Activated CD4-positive, alpha-beta T cell treated with anti-CD3 and anti-CD28 coated beads for 36 hours (primary cell): ENCODE data around the gene TNKS2. TPM values are rescaled to one million over a fixed set of nuclear protein-coding genes. Genes with fewer than 3 reads are reported as not detected.
A peak's percentile ranks its signal among the peaks of the same experiment; 100 is the strongest.
"Not testable (repeated sequence)": the region's sequence is repeated elsewhere in the genome, so short reads cannot be mapped to it uniquely, and the experiment has no call there.

ENCODE experiments used
- ATAC-seq: fragments of 200-7000 bp; cut with Tn5 transposase; one replicate; pipeline ENCODE4 v1.10.0; 2021; ENCODE audit warnings: mild to moderate bottlenecking, moderate library complexity
- CTCF ChIA-PET: fragments of 350-600 bp; sonication (Branson Sonifier 250); formaldehyde crosslinking; loops from one replicate; lab custom pipeline; 2021; ENCODE audit warnings: antibody characterized with exemption; lab: Charles Lee
- POLR2A ChIA-PET: fragments of 350-600 bp; sonication (Branson Sonifier 250); formaldehyde crosslinking; loops from one replicate; lab custom pipeline; 2021; ENCODE audit warnings: antibody characterized with exemption, inconsistent platforms; lab: Charles Lee
- DNase-seq: peaks from one replicate; pipeline ENCODE4 v3.0.0-alpha.2; 2020
- H3K27ac Mint-ChIP-seq: one replicate; pipeline ENCODE4 v1.8.0; 2021; ENCODE audit warnings: mixed read lengths
- H3K27me3 Mint-ChIP-seq: one replicate; pipeline ENCODE4 v1.8.0; 2021; ENCODE audit warnings: mixed read lengths
- H3K36me3 Mint-ChIP-seq: one replicate; pipeline ENCODE4 v1.8.0; 2021; ENCODE audit warnings: low read depth, mixed read lengths
- H3K4me1 Mint-ChIP-seq: one replicate; pipeline ENCODE4 v1.8.0; 2021; ENCODE audit warnings: mixed read lengths
- H3K4me3 Mint-ChIP-seq: one replicate; pipeline ENCODE4 v1.8.0; 2021; ENCODE audit warnings: mild to moderate bottlenecking, moderate library complexity, mixed read lengths
- H3K9me3 Mint-ChIP-seq: one replicate; pipeline ENCODE4 v1.8.0; 2021; ENCODE audit warnings: low read depth, mixed read lengths
- intact Hi-C, 2 experiments: fragments of 100-400 bp; cut with DNase I in 1 of 2; cut with micrococcal nuclease in 1 of 2; formaldehyde crosslinking; loops; one replicate each; pipeline versions ENCODE4 v1.14.2 to v1.15.1; 2022 to 2024; cut with DNase I, micrococcal nuclease
- total RNA-seq, 2 experiments: library from RNA; stranded (reverse); gene quantifications; one replicate each; pipeline ENCODE4 v1.2.3, GENCODE V29; 2021

Gene TNKS2
- total RNA-seq, 2 experiments from 2014 or later = 32.0 to 35.7 TPM

DNA sequence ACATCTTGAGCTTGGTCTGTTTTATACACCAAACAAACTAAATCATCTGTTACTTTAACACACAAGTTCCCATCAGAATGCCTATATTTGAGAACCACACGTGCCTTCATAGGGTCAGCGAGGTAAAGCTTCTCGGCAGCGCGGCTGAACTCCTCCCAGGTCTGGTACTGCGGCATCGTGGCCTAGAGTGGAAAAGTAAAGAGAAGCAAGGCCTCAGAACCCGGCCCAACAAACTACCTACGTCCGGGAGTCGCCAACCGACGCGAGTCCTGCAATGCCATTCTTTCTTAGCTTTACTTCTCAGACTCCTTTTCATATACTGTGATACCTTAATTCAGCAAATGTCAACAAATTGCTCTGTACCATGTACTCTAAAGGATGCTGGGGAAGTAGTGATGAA is 9.0 kb downstream of the TNKS2 start:
- Mint-ChIP-seq H3K36me3 (peaks cover 49% of the 10 kb centered on the region), H3K4me1 (peaks cover 68% of the 10 kb centered on the region)
- CTCF ChIA-PET = interaction anchor here (0.6 kb wide), 2 partner anchors 26 to 95 kb away, joined by 3 read pairs; no protein-coding TSS in a partner anchor
- H3K4me3 Mint-ChIP-seq, POLR2A ChIA-PET, H3K27me3 Mint-ChIP-seq, H3K27ac Mint-ChIP-seq, DNase-seq, intact Hi-C loops, ATAC-seq, H3K9me3 Mint-ChIP-seq: not testable (repeated sequence)

DNA sequence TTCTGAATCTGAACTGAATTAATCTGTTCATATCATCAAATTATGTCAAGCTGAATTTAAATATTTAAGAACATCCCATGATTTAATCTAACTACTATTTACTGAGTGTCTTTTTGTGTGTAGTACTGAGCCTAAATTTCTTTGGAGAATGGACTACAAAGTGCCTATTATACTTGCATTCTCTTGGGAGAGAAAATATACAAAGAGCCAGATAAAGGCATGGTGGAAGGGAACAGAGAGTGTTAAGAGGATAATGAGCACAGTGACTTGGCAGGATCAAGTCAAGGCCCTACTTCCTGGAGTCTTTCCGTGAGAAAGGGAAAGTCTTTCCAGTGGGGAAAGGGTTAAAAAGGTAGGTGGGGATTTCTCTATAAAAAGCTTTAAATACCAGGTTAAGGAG is 15.0 kb downstream of the TNKS2 start:
- no peak overlapping the region for H3K4me3 Mint-ChIP-seq
- peaks cover 30% of the 10 kb centered on the region for H3K4me1 Mint-ChIP-seq
- ATAC-seq = no peak
- H3K36me3 Mint-ChIP-seq = peaks cover 41% of the 10 kb centered on the region
- ChIA-PET POLR2A (no interaction called here), CTCF (interaction anchor here (0.8 to 1.3 kb wide), 3 partner anchors 17 to 54 kb away, joined by 3 to 4 read pairs (median 4); no protein-coding TSS in a partner anchor)
- intact Hi-C loops = no loop called here
- no peaks in the 10 kb centered on the region for H3K9me3 Mint-ChIP-seq
- no peaks in the 10 kb centered on the region for H3K27me3 Mint-ChIP-seq
- peak overlapping the region; percentile 9 for H3K27ac Mint-ChIP-seq
- no peak for DNase-seq

DNA sequence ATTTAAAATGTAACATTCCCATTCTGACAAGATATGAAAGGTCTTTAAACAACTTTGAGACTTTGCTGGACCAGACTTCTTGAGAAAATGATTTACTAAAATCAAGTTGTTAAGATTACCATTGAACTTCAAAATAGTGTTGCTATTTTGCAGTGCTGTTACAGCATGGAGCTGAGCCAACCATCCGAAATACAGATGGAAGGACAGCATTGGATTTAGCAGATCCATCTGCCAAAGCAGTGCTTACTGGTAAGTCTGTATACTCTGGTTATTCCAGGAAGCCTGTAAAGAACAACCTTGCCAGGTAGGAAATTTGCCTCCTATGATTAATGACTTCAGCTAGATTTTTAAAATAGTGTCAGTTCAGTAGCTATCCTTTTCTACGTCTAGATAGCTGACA is 18.8 kb downstream of the TNKS2 start:
- H3K36me3 Mint-ChIP-seq = peaks cover 53% of the 10 kb centered on the region
- H3K4me1 Mint-ChIP-seq = peaks cover 19% of the 10 kb centered on the region
- H3K9me3 Mint-ChIP-seq = no peaks in the 10 kb centered on the region
- ATAC-seq = no peak
- H3K27ac Mint-ChIP-seq = no peak overlapping the region
- no peak overlapping the region for H3K4me3 Mint-ChIP-seq
- CTCF ChIA-PET = interaction anchor here (1.4 to 2.3 kb wide), 4 partner anchors 13 to 96 kb away, joined by 3 to 6 read pairs (median 6); no protein-coding TSS in a partner anchor
- intact Hi-C loops = loop anchor here in 1 of 2 experiments (5.0 kb wide), 1 partner anchor 40 kb away; no protein-coding TSS in a partner anchor
- no peak for DNase-seq
- POLR2A ChIA-PET = interaction anchor here (0.8 kb wide), 1 partner anchor 10 kb away, joined by 3 read pairs; no protein-coding TSS in a partner anchor
- no peaks in the 10 kb centered on the region for H3K27me3 Mint-ChIP-seq

DNA sequence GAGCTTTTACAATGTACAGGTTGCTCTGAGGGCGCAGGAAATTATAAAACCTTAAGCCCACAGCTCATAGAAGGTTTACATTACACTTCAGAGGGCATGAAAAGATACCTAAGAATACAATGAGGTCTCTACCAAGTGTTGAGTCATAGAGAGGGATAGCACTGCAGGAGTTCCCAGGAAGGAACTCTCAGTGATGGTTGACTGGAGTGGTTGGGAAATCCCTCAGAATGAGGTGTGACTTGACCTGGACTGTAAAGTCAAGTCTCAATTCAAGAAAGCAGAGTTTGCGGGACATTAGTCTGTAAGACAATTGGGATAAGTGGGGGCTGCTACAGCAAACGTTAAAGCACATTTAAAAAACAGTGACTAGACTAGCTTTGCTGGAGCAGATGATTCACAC is 21.9 kb downstream of the TNKS2 start:
- no peaks in the 10 kb centered on the region for H3K27me3 Mint-ChIP-seq
- CTCF ChIA-PET = no interaction called here
- intact Hi-C loops = no loop called here
- DNase-seq (no peak), ATAC-seq (no peak)
- POLR2A ChIA-PET = no interaction called here
- H3K4me3 Mint-ChIP-seq = no peak overlapping the region
- peak overlapping the region; percentile 10 for H3K27ac Mint-ChIP-seq
- no peaks in the 10 kb centered on the region for H3K9me3 Mint-ChIP-seq
- peaks cover 47% of the 10 kb centered on the region for H3K36me3 Mint-ChIP-seq
- peaks cover 6% of the 10 kb centered on the region for H3K4me1 Mint-ChIP-seq

DNA sequence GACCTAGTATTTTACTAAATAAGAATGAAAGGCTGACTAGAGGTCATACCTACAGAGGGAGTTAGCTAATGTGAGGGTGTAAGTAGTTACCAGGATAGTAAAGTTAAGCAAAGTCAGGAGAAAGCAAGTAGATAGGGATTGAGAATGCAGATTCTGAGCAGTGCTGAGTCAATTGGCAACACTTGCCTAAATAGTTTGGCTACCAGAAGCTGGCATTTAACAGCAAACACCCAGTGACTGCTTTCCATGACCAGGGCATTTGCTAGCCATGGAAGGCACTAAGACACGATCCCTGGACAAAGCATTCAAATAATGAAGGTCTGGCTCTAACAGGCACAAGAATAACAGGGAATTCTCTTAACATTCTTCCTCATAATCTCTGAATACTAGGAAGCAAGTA is 25.9 kb downstream of the TNKS2 start:
- CTCF ChIA-PET = no interaction called here
- POLR2A ChIA-PET = no interaction called here
- Mint-ChIP-seq H3K4me3 (no peak overlapping the region), H3K36me3 (peaks cover 44% of the 10 kb centered on the region), H3K4me1 (peaks cover 8% of the 10 kb centered on the region), H3K9me3 (no peaks in the 10 kb centered on the region), H3K27me3 (no peaks in the 10 kb centered on the region), H3K27ac (no peak overlapping the region)
- intact Hi-C loops = no loop called here
- DNase-seq (no peak), ATAC-seq (no peak)

DNA sequence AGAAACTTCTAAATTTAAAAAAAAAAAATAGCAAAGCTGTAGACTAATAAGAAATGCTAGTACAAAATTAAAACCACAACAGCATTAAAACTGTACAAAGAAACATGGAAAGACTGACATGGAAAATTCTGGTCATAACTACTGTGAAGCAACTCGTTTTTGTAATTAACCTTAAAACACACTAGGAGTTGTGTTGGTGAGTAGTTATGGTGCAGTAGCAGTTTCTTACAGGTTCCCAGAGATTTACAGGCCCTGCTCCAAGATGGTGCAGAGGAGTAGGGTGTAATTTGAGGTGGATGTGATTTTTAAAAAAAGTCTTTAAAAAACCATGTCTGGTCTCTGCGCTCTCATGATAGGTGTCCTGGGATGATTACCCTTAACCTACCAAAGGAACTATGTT is 31.0 kb downstream of the TNKS2 start:
- ChIA-PET CTCF (interaction anchor here (1.9 to 2.0 kb wide), 2 partner anchors 13 to 70 kb away, joined by 5 to 6 read pairs; no protein-coding TSS in a partner anchor), POLR2A (no interaction called here)

DNA sequence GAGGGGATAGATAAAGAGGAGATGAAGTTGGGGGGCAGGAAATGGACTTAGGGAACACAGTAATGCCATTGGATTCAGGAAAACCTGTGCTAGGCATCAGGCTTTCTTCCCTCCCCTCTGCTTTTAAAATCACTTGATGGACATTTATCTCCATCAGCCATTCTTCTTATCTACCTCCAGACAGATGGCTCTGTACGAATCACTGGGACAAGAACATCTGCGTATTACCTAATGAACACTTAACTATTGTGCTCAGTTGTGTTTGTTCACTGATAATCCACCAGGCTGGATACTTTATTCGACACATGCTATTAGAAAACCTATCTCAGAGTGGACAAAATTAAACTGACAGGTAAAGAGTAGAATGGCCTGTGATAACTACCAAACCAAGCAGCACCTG is 40.0 kb downstream of the TNKS2 start:
- Mint-ChIP-seq H3K4me3 (no peak overlapping the region), H3K4me1 (no peaks in the 10 kb centered on the region), H3K36me3 (peaks cover 45% of the 10 kb centered on the region), H3K9me3 (no peaks in the 10 kb centered on the region), H3K27ac (no peak overlapping the region), H3K27me3 (no peaks in the 10 kb centered on the region)
- DNase-seq (no peak), ATAC-seq (no peak)
- ChIA-PET POLR2A (no interaction called here), CTCF (interaction anchor here (0.6 kb wide), 1 partner anchor 21 kb away, joined by 4 read pairs; no protein-coding TSS in a partner anchor)
- intact Hi-C loops = no loop called here

More for the DNA sequence above, 31.0 kb downstream of the TNKS2 start:
- no peak overlapping the region for H3K4me3 Mint-ChIP-seq
- no peak for DNase-seq
- H3K27ac Mint-ChIP-seq = no peak overlapping the region
- H3K9me3 Mint-ChIP-seq = no peaks in the 10 kb centered on the region
- H3K4me1 Mint-ChIP-seq = peaks cover 4% of the 10 kb centered on the region
- H3K27me3 Mint-ChIP-seq = no peaks in the 10 kb centered on the region
- no peak for ATAC-seq
- intact Hi-C loops = no loop called here
- H3K36me3 Mint-ChIP-seq = peaks cover 29% of the 10 kb centered on the region

DNA sequence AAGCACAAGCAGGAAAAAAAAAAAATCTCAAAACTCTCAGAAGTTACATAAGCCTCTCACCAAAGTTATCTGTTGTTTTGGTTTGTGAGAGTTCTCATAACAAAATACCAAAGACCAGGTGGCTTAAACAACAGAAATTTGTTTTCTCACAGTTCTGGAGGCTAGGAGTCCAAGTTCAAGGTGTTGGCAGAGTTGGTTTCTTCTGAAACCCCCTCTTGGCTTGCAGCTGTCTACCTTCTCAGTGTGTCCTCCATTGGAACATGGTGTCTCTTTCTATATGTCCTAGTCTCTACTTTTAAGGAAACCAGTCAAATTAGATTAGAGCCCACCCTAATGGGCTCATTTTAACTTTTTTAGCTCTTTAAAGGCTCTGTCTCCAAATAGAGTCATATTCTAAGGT is 44.9 kb downstream of the TNKS2 start:
- no peak overlapping the region for H3K4me3 Mint-ChIP-seq
- no peaks in the 10 kb centered on the region for H3K27me3 Mint-ChIP-seq
- H3K4me1 Mint-ChIP-seq = no peaks in the 10 kb centered on the region
- H3K9me3 Mint-ChIP-seq = no peaks in the 10 kb centered on the region
- DNase-seq (no peak), ATAC-seq (no peak)
- H3K27ac Mint-ChIP-seq = no peak overlapping the region
- intact Hi-C loops = loop anchor here in 1 of 2 experiments (10.0 kb wide), 1 partner anchor 88 kb away; no protein-coding TSS in a partner anchor
- CTCF ChIA-PET = interaction anchor here (1.1 to 2.0 kb wide), 2 partner anchors 21 kb away, joined by 3 to 5 read pairs; no protein-coding TSS in a partner anchor
- POLR2A ChIA-PET = interaction anchor here (0.7 kb wide), 1 partner anchor 31 kb away, joined by 6 read pairs; no protein-coding TSS in a partner anchor
- peaks cover 35% of the 10 kb centered on the region for H3K36me3 Mint-ChIP-seq

DNA sequence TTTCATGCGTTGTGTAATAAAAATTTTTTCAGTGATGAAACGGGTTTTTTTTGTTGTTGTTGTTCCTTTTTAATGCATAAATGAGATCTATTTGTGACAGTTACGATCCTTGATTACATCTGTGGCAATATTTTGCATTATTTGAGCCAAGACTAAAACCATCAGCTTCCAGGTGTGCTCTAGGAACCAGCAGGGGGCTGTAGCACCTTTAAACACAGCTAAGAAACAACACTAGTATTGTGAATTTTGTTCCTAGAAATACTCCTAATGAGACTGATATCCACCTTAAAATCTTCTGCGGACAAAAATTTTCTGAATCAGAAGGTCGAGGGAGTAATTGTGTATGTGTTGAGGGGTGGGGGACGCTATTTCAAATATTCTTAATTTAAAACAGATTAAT is 58.4 kb downstream of the TNKS2 start:
- Mint-ChIP-seq H3K27me3 (no peaks in the 10 kb centered on the region), H3K4me3 (no peak overlapping the region), H3K4me1 (no peaks in the 10 kb centered on the region), H3K36me3 (peaks cover 26% of the 10 kb centered on the region), H3K27ac (no peak overlapping the region), H3K9me3 (no peaks in the 10 kb centered on the region)
- intact Hi-C loops = loop anchor here (5.0 kb wide), 2 partner anchors 39 to 99 kb away; no protein-coding TSS in a partner anchor
- DNase-seq (no peak), ATAC-seq (no peak)
- POLR2A ChIA-PET = interaction anchor here (0.7 kb wide), 1 partner anchor 53 kb away, joined by 5 read pairs; no protein-coding TSS in a partner anchor
- CTCF ChIA-PET = interaction anchor here (0.7 to 1.5 kb wide), 3 partner anchors 12 to 98 kb away, joined by 3 to 11 read pairs (median 4); no protein-coding TSS in a partner anchor

DNA sequence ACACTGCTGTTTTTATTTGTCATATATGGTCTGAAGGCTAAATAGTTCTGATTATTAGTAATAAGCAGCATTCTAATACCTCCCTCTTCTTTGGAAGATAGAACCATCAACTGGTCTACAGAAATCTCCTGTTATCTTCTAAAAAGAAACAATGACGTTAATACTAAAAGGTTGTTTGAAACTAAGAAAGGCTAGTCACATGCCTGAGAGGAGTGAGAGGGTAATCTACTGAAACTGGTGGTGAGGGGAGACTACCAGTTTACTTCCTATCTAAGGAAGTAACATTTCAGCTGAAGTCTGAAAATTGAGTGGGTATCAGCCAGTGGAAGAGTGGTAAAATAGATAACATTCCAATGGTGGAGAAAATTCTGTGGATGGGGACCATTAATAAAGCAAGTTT is 62.7 kb downstream of the TNKS2 start:
- Mint-ChIP-seq H3K4me3 (no peak overlapping the region), H3K4me1 (peaks cover 5% of the 10 kb centered on the region), H3K36me3 (peaks cover 39% of the 10 kb centered on the region), H3K27ac (no peak overlapping the region), H3K27me3 (no peaks in the 10 kb centered on the region), H3K9me3 (no peaks in the 10 kb centered on the region)
- no peak for ATAC-seq
- CTCF ChIA-PET = interaction anchor here (1.4 kb wide), 1 partner anchor 12 kb away, joined by 5 read pairs; no protein-coding TSS in a partner anchor
- intact Hi-C loops = no loop called here
- no peak for DNase-seq
- POLR2A ChIA-PET = no interaction called here

DNA sequence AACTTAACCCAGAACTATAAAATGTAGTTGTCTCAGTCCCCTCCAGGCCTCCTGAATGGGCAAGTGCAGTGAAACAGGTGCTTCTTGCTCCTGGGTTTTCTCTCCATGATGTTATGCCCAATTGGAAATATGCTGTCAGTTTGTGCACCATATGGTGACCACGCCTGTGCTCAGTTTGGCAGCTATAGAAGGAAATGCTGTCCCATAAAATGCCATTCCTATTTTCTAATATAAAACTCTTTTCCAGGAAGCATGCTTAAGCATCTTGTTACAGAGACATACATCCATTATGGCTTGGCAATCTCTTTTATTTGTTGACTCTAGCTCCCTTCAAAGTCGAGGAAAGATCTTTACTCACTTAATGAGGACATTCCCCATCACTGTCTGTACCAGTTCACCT is 65.9 kb downstream of the TNKS2 start:
- Mint-ChIP-seq H3K9me3 (no peaks in the 10 kb centered on the region), H3K27me3 (no peaks in the 10 kb centered on the region), H3K4me1 (peaks cover 5% of the 10 kb centered on the region), H3K4me3 (no peak overlapping the region), H3K27ac (no peak overlapping the region), H3K36me3 (peaks cover 27% of the 10 kb centered on the region)
- ATAC-seq (no peak), DNase-seq (no peak)
- intact Hi-C loops = no loop called here
- ChIA-PET CTCF (interaction anchor here (0.6 to 1.3 kb wide), 3 partner anchors 20 to 86 kb away, joined by 4 to 5 read pairs (median 5); no protein-coding TSS in a partner anchor), POLR2A (no interaction called here)

DNA sequence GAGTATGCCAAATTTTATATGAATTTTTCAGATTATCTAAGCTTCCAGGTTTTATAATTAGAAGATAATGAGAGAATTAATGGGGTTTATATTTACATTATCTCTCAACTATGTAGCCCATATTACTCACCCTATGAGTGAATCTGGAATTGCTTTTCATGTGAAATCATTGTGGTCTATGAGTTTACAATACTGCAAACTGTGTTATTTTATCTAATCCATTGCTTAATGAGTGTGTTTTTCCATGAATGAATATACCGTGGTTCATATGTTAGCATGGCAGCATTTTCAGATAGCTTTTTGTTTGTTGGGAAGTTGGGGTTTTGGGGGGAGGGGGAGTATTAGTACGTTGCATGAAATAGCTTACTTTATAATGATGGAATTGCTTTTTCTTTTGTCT is 66.5 kb downstream of the TNKS2 start:
- ChIA-PET CTCF (interaction anchor here (0.7 to 1.4 kb wide), 3 partner anchors 28 to 105 kb away, joined by 3 to 8 read pairs (median 5); no protein-coding TSS in a partner anchor), POLR2A (interaction anchor here (0.6 kb wide), 2 partner anchors 99 to 146 kb away, joined by 4 to 5 read pairs; no protein-coding TSS in a partner anchor)
- Mint-ChIP-seq H3K36me3 (peaks cover 27% of the 10 kb centered on the region), H3K9me3 (no peaks in the 10 kb centered on the region), H3K4me1 (peaks cover 5% of the 10 kb centered on the region), H3K27ac (no peak overlapping the region), H3K4me3 (no peak overlapping the region), H3K27me3 (no peaks in the 10 kb centered on the region)
- intact Hi-C loops = no loop called here
- ATAC-seq = peak; percentile 60
- DNase-seq = no peak
